Uterus (tissue), 4 donors: ENCODE measurements around the gene UBR4. TPM values are rescaled to one million over a fixed set of nuclear protein-coding genes. Genes with fewer than 3 reads are reported as not detected.

ENCODE experiments used
- DNase-seq, 2 donors: peaks; one replicate each; pipeline ENCODE4 v3.0.0-alpha.2; 2019 to 2020
- H3K27ac ChIP-seq, 2 donors: fragments of 200-600 bp; sonication (generic); 1 replicate in 1 of 2; 2 replicates in 1 of 2; pipeline ENCODE4 v1.5.1; 2016 to 2018
- H3K27me3 ChIP-seq, 2 donors: fragments of 200-600 bp; sonication (generic); one replicate each; pipeline ENCODE4 v1.5.1; 2018 to 2019; ENCODE audit warnings: control low read depth in 1 of 2
- H3K36me3 ChIP-seq, 2 donors: fragments of 200-600 bp; sonication (generic); one replicate each; pipeline ENCODE4 v1.5.1; 2019; ENCODE audit warnings: control low read depth in 1 of 2
- H3K4me1 ChIP-seq, 2 donors: fragments of 200-600 bp; sonication (generic); one replicate each; pipeline ENCODE4 v1.5.1; 2018 to 2019; ENCODE audit warnings: control low read depth in 1 of 2
- H3K4me3 ChIP-seq, 2 donors: fragments of 200-600 bp; sonication (generic); 1 replicate in 1 of 2; 2 replicates in 1 of 2; pipeline ENCODE4 v1.5.1; 2018 to 2019; ENCODE audit warnings: mild to moderate bottlenecking in 1 of 2
- H3K9me3 ChIP-seq, 2 donors: fragments of 200-600 bp; sonication (generic); one replicate each; pipeline ENCODE4 v1.5.1; 2019; ENCODE audit warnings: control low read depth in 1 of 2
- CTCF ChIP-seq, 4 experiments: fragments of 200-600 bp in 2 of 4; fragments of 450-650 bp in 2 of 4; sonication (generic) in 2 of 4; IDR thresholded peaks; one replicate each; pipeline ENCODE4 v1.5.1; 2016 to 2019; ENCODE audit warnings: antibody characterized with exemption in 4 of 4, mild to moderate bottlenecking in 2 of 4, moderate library complexity in 1 of 4
- POLR2A ChIP-seq, 2 donors: fragments of 450-650 bp; IDR thresholded peaks; one replicate each; pipeline ENCODE4 v1.6.1; 2016; ENCODE audit warnings: antibody characterized with exemption in 2 of 2, mild to moderate bottlenecking in 1 of 2, moderate library complexity in 1 of 2
- intact Hi-C: fragments of 100-400 bp; cut with DNase I; formaldehyde crosslinking; loops from one replicate; pipeline ENCODE4 v1.15.1; 2023; ENCODE audit warnings: low total_unique reads
- total RNA-seq, 4 donors: library from RNA; depleted of rRNA in 3 of 4; stranded (reverse); fragments of >200 nt in 3 of 4; gene quantifications; one replicate each; pipeline versions ENCODE4 v1.1.0 to v1.2.4, GENCODE V29; 2014 to 2023
- donor health status: DM: yes; HTN: yes; CAD: no.

UBR4 gene
- total RNA-seq, 4 donors from 2014 or later, result 50.0 to 161 (median 105) TPM

- TF ChIP-seq POLR2A (IDR thresholded peaks at IDR 0.05) (no peak), CTCF (IDR thresholded peaks at IDR 0.05) (no peak)
- intact Hi-C loops, result no loop called here
- Histone ChIP-seq H3K27ac (no peak overlapping the region), H3K27me3 (no peaks in the 10 kb centered on the region), H3K36me3 (no peaks in the 10 kb centered on the region), H3K4me1 (no peaks in the 10 kb centered on the region), H3K4me3 (no peak overlapping the region), H3K9me3 (no peaks in the 10 kb centered on the region)
- DNase-seq, result no peak
Measured at GRCh38 chr1:19066248-19066873, 143.7 kb downstream of the UBR4 start.

GRCh38 chr1:19065526-19066247 is 144.4 kb downstream of the UBR4 start:
- TF ChIP-seq POLR2A (IDR thresholded peaks at IDR 0.05), result no peak
- no peak for TF ChIP-seq CTCF (IDR thresholded peaks at IDR 0.05)
- no peaks in the 10 kb centered on the region for H3K36me3 ChIP-seq
- H3K27me3 ChIP-seq, result no peaks in the 10 kb centered on the region
- no peak overlapping the region for H3K27ac ChIP-seq
- no peak for DNase-seq
- no peaks in the 10 kb centered on the region for H3K4me1 ChIP-seq
- H3K9me3 ChIP-seq, result no peaks in the 10 kb centered on the region
- H3K4me3 ChIP-seq, result no peak overlapping the region
- intact Hi-C loops, result no loop called here

DNA sequence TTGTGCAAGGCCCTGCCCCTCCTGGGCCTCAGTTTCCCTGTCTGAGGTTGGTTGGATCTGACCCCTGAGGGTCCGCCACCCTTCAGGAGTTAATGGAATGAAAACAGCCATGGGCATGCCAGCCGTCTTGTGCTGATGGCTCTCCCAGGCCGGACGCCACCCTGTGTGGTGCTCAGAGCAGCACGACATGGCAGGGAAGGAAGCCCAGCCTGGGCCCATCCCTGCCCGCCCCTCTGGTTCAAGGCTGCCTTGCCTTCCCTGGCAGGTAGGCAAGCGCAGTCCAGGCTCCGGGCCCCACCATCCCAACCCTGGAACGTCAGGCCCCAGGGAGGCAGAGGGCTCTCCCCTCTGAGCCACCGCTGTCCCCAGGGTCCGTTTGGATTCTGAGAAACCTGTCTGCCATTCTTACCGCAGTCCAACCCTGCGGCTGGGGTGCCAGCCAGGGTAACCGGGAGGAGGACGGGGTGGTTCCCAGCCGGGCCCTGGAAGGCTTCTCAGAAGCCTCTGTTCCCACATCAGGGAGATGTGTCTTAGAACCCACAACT is 145.1 kb downstream of the UBR4 start:
- intact Hi-C loops, result no loop called here

GRCh38 chr1:19063122-19063521 is 146.9 kb downstream of the UBR4 start:
- no peaks in the 10 kb centered on the region for H3K4me1 ChIP-seq
- no peaks in the 10 kb centered on the region for H3K27me3 ChIP-seq
- H3K27ac ChIP-seq, result no peak overlapping the region
- no peaks in the 10 kb centered on the region for H3K9me3 ChIP-seq
- no peaks in the 10 kb centered on the region for H3K36me3 ChIP-seq
- intact Hi-C loops, result no loop called here
- H3K4me3 ChIP-seq, result no peak overlapping the region
- no peak for DNase-seq
- TF ChIP-seq POLR2A (IDR thresholded peaks at IDR 0.05), result no peak

More for the DNA sequence above, 145.1 kb downstream of the UBR4 start:
- no peak overlapping the region for H3K27ac ChIP-seq
- no peak for DNase-seq
- H3K36me3 ChIP-seq, result no peaks in the 10 kb centered on the region
- no peaks in the 10 kb centered on the region for H3K9me3 ChIP-seq
- H3K27me3 ChIP-seq, result no peaks in the 10 kb centered on the region
- H3K4me3 ChIP-seq, result no peak overlapping the region
- no peaks in the 10 kb centered on the region for H3K4me1 ChIP-seq
- TF ChIP-seq CTCF (IDR thresholded peaks at IDR 0.05) (no peak), POLR2A (IDR thresholded peaks at IDR 0.05) (no peak)

DNA sequence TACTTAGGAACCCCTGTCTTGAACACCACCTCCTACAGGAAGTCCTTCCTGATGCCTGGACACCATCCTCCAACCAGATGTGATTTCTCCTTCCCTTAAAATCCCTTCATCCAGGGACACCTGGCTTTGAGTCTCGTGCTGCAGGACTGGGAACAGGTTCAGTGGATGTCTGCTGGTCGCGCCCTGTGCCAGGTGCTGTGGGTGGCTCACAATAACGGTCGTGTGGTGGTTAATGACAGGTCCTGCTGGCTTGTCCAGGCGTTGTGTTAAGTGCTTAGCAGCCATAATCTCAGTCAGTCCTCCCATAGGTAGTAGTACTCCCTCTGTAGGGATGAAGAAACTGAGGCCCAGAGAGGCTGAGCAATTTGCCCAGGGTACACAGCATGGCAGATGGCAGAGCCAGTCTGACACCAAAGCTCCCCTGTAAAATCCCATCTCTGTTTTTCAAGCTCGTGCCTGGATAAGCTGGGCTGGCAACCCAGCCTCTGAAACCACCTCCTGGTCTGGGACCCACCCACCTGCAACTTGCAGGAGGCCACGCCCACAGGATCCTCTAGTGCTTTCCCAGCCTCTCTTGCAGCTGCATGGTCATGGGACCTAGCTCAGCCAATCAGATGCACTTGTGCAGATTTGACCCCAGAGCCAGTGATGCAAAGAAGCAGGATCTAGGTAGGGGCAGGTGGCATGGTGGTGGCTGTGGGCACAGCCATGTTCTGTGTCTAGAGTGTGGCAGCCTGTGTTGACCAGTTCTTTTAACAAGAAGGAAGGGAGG is 147.6 kb downstream of the UBR4 start:
- DNase-seq, result no peak
- Histone ChIP-seq H3K27ac (no peak overlapping the region), H3K4me3 (no peak overlapping the region), H3K27me3 (no peaks in the 10 kb centered on the region), H3K36me3 (no peaks in the 10 kb centered on the region), H3K4me1 (no peaks in the 10 kb centered on the region), H3K9me3 (no peaks in the 10 kb centered on the region)
- TF ChIP-seq POLR2A (IDR thresholded peaks at IDR 0.05) (no peak), CTCF (IDR thresholded peaks at IDR 0.05) (no peak)
- intact Hi-C loops, result no loop called here
